Endothelial cell of umbilical vein (primary cell): ENCODE data around the gene ASCL4. TPM values are rescaled to one million over a fixed set of nuclear protein-coding genes. Genes with fewer than 3 reads are reported as not detected.

ENCODE experiments used
- BruUV-seq: library from RNA; stranded (reverse); fragments of 400-500 nt; replicated peaks from 2 replicates; lab custom pipeline; 2021; lab: Mats Ljungman, UMichigan
- CTCF ChIA-PET: fragments of 300-600, 350-600 bp; sonication (Branson Sonifier 250); formaldehyde crosslinking; loops from one replicate; lab custom pipeline; 2021; ENCODE audit warnings: antibody characterized with exemption, inconsistent platforms; lab: Charles Lee
- POLR2A ChIA-PET: fragments of 300-600, 350-600 bp; sonication (Branson Sonifier 250); formaldehyde crosslinking; loops from one replicate; lab custom pipeline; 2021; ENCODE audit warnings: antibody characterized with exemption, inconsistent platforms; lab: Charles Lee
- DNase-seq: peaks from one replicate; pipeline ENCODE4 v3.0.0-alpha.2; 2011; ENCODE audit warnings: low read depth, low spot score
- FAIRE-seq: peaks from 2 replicates; lab custom pipeline; 2011; peaks lifted over from hg19 to GRCh38; lab: Jason Lieb, UNC
- H2AFZ ChIP-seq: 2 replicates; pipeline ENCODE4 v1.6.0; 2012; ENCODE audit warnings: low read depth, low read length, control low read depth, inconsistent platforms
- H3K27ac ChIP-seq: 2 replicates; pipeline ENCODE4 v1.5.1; 2011; ENCODE audit warnings: low read depth, mild to moderate bottlenecking, control low read depth, low read length, moderate library complexity; ENCODE audit not compliant: insufficient read depth
- H3K27me3 ChIP-seq, 2 experiments: 2 replicates each; pipeline versions ENCODE4 v1.6.0 to v1.6.1; 2011; ENCODE audit warnings: low read length in 2 of 2, mixed read lengths in 1 of 2; ENCODE audit not compliant: control insufficient read depth in 2 of 2, insufficient read depth in 2 of 2
- H3K36me3 ChIP-seq, 2 experiments: 2 replicates in 1 of 2; 3 replicates in 1 of 2; pipeline ENCODE4 v1.5.1; 2011; ENCODE audit warnings: low read length in 2 of 2, mild to moderate bottlenecking in 1 of 2, moderate library complexity in 1 of 2; ENCODE audit not compliant: control insufficient read depth in 2 of 2, insufficient read depth in 2 of 2; ENCODE audit errors: extremely low read depth in 1 of 2
- H3K4me1 ChIP-seq: 3 replicates; pipeline ENCODE4 v1.5.1; 2011; ENCODE audit warnings: mild to moderate bottlenecking, low read length; ENCODE audit not compliant: control insufficient read depth, insufficient read depth; ENCODE audit errors: extremely low read depth
- H3K4me2 ChIP-seq: 2 replicates; pipeline ENCODE4 v1.6.1; 2011; ENCODE audit warnings: low read length, control low read depth, mixed read lengths; ENCODE audit not compliant: insufficient read depth
- H3K4me3 ChIP-seq, 3 experiments: fragments of 200-600 bp in 1 of 3; sonication (generic), shearing (Covaris generic) in 1 of 3; replicated peaks in 1 of 3; 2 replicates each; pipeline ENCODE4 v1.5.1; 2011 to 2016; ENCODE audit warnings: control low read depth in 3 of 3, low read length in 3 of 3, mild to moderate bottlenecking in 2 of 3, inconsistent platforms in 1 of 3, low read depth in 1 of 3, moderate library complexity in 1 of 3; ENCODE audit not compliant: insufficient read depth in 1 of 3
- H3K79me2 ChIP-seq: 2 replicates; pipeline ENCODE4 v1.6.0; 2012; ENCODE audit warnings: low read length, inconsistent platforms; ENCODE audit not compliant: control insufficient read depth, insufficient read depth
- H3K9ac ChIP-seq: replicated peaks from 2 replicates; pipeline ENCODE3; 2011; ENCODE audit warnings: low read length, control low read depth; ENCODE audit not compliant: insufficient read depth; ENCODE audit errors: extremely low read depth
- H3K9me1 ChIP-seq: replicated peaks from 3 replicates; pipeline ENCODE4 v1.6.0; 2011; ENCODE audit warnings: mild to moderate bottlenecking, low read length; ENCODE audit not compliant: control insufficient read depth, insufficient read depth; ENCODE audit errors: extremely low read depth
- H3K9me3 ChIP-seq: replicated peaks from 2 replicates; pipeline ENCODE4 v1.5.1; 2012; ENCODE audit warnings: low read length, inconsistent platforms; ENCODE audit not compliant: control insufficient read depth, insufficient read depth
- H4K20me1 ChIP-seq: replicated peaks from 2 replicates; pipeline ENCODE3; 2011; ENCODE audit warnings: mild to moderate bottlenecking, low read length; ENCODE audit not compliant: control insufficient read depth, insufficient read depth; ENCODE audit errors: extremely low read depth
- CTCF ChIP-seq, 2 donors: IDR thresholded peaks; 1 replicate in 1 of 2; 2 replicates in 1 of 2; pipeline ENCODE4 v1.5.1; 2011; ENCODE audit warnings: low read length in 2 of 2, mild to moderate bottlenecking in 2 of 2, moderate library complexity in 2 of 2, control low read depth in 1 of 2, inconsistent platforms in 1 of 2, low read depth in 1 of 2; ENCODE audit not compliant: insufficient read depth in 1 of 2; ENCODE audit errors: extremely low read depth in 1 of 2
- EZH2 ChIP-seq: IDR thresholded peaks from 2 replicates; pipeline ENCODE4 v1.6.1; 2012; ENCODE audit warnings: borderline replicate concordance, low read depth, mild to moderate bottlenecking, moderate library complexity, low read length, inconsistent platforms; ENCODE audit not compliant: severe bottlenecking
- FOS ChIP-seq: IDR thresholded peaks from 2 replicates; pipeline ENCODE4 v1.6.1; 2011; ENCODE audit warnings: mild to moderate bottlenecking, low read length, moderate library complexity, borderline replicate concordance; ENCODE audit not compliant: insufficient read depth
- GATA2 ChIP-seq: IDR thresholded peaks from 2 replicates; pipeline ENCODE4 v1.7.0; 2011; ENCODE audit warnings: low read depth, mild to moderate bottlenecking, moderate library complexity, mixed read lengths, low read length; ENCODE audit not compliant: insufficient read length, insufficient read depth
- JUN ChIP-seq: IDR thresholded peaks from 2 replicates; pipeline ENCODE4 v1.6.1; 2011; ENCODE audit warnings: borderline replicate concordance, low read depth; ENCODE audit not compliant: insufficient read length, insufficient read depth
- MAX ChIP-seq: IDR thresholded peaks from 2 replicates; pipeline ENCODE4 v1.6.1; 2011; ENCODE audit not compliant: insufficient read depth, insufficient read length
- MYC ChIP-seq: IDR thresholded peaks from one replicate; pipeline ENCODE4 v1.6.1; 2011; ENCODE audit warnings: mild to moderate bottlenecking, low read depth, low read length
- POLR2A ChIP-seq: IDR thresholded peaks from 2 replicates; pipeline ENCODE4 v1.6.1; 2012; ENCODE audit warnings: low read depth, mild to moderate bottlenecking, control low read depth, low read length
- POLR2AphosphoS5 ChIP-seq: IDR thresholded peaks from 2 replicates; pipeline ENCODE4 v1.6.1; 2012; ENCODE audit warnings: low read depth, mild to moderate bottlenecking, control low read depth, low read length, moderate library complexity; ENCODE audit not compliant: insufficient read depth
- dilution Hi-C: fragments of 300-500 bp; cut with MboI; formaldehyde crosslinking; loops from one replicate; pipeline ENCODE4 v1.15.0; 2019; ENCODE audit warnings: low sequenced_read_pairs; ENCODE audit not compliant: extremely low pct_ligation_motif_present
- intact Hi-C: fragments of 100-400 bp; cut with micrococcal nuclease; formaldehyde crosslinking; loops from one replicate; pipeline ENCODE4 v1.10.0; 2022
- polyA plus RNA-seq, 4 experiments: library from polyadenylated mRNA; depleted of rRNA in 3 of 4; stranded (reverse) in 3 of 4; unstranded in 1 of 4; fragments of >200 nt; gene quantifications; 2 replicates each; pipeline versions ENCODE4 v1.2.1 to v1.2.3, GENCODE V29; 2011 to 2012; ENCODE audit warnings: missing spikeins in 1 of 4
- total RNA-seq: library from RNA; stranded (reverse); gene quantifications from 2 replicates; pipeline ENCODE4 v1.2.3, GENCODE V29; 2021

The ASCL4 gene
- total and polyA plus RNA-seq, 2 donors (not counting 3 experiments of a cell fraction or from before 2014, with no cell fraction given): not detected

- dilution Hi-C loops (no loop called here), intact Hi-C loops (no loop called here)
- H3K4me3 ChIP-seq: no peak overlapping the region
- H3K79me2 ChIP-seq: peaks cover 2% of the 10 kb centered on the region
- H3K9ac ChIP-seq: no peak overlapping the region
- no peaks in the 10 kb centered on the region for H3K27me3 ChIP-seq
- H3K27ac ChIP-seq: no peak overlapping the region
- no peaks in the 10 kb centered on the region for H3K9me1 ChIP-seq
- CTCF ChIA-PET: no interaction called here
- FAIRE-seq: no peak
- peaks cover 4% of the 10 kb centered on the region for H3K4me1 ChIP-seq
- POLR2A ChIA-PET: interaction anchor here (0.5 to 0.6 kb wide), 2 partner anchors 13 to 77 kb away, joined by 7 to 9 read pairs; no protein-coding TSS in a partner anchor
- no peak for DNase-seq
- TF ChIP-seq JUN (no peak), MAX (no peak), POLR2AphosphoS5 (no peak), EZH2 (no peak), POLR2A (no peak), GATA2 (no peak), MYC (no peak), CTCF (IDR thresholded peaks at IDR 0.05; ENCODE audit: extremely low read depth in 1 of 2, insufficient read depth in 1 of 2, low read depth in 1 of 2, low read length in 2 of 2) (no peak), FOS (no peak)
- no TSS peak for BruUV-seq
- no peaks in the 10 kb centered on the region for H3K9me3 ChIP-seq
- H4K20me1 ChIP-seq: no peaks in the 10 kb centered on the region
- H3K36me3 ChIP-seq: peaks cover 33 to 52% of the 10 kb centered on the region in 2 experiments
- H3K4me2 ChIP-seq: no peak overlapping the region
- no peak overlapping the region for H2AFZ ChIP-seq
These were observed 37.6 kb upstream of the ASCL4 start for GRCh38 chr12:107736914-107737313.
